HFF-Myc (cell line): ENCODE results near the gene ZNF439.
A peak's percentile ranks its signal among the peaks of the same experiment; 100 is the strongest.
"Not testable (repeated sequence)": the region's sequence is repeated elsewhere in the genome, so short reads cannot be mapped to it uniquely, and the experiment has no call there.

Source experiments
- DNase-seq: peaks from one replicate; pipeline ENCODE4 v3.0.0-alpha.2; 2011; ENCODE audit warnings: low read depth; ENCODE audit errors: extremely low read depth
- H3K4me3 ChIP-seq: replicated peaks from 2 replicates; pipeline ENCODE4 v1.5.1; 2011; ENCODE audit warnings: low read depth, mild to moderate bottlenecking, control low read depth, low read length
- TF ChIP-seq, protein P1 (sequence below): IDR thresholded peaks from 2 replicates; pipeline ENCODE4 v1.5.1; 2012; ENCODE audit warnings: mild to moderate bottlenecking, low read depth, low read length, control low read depth; ENCODE audit errors: missing control alignments

Gene ZNF439

DNA sequence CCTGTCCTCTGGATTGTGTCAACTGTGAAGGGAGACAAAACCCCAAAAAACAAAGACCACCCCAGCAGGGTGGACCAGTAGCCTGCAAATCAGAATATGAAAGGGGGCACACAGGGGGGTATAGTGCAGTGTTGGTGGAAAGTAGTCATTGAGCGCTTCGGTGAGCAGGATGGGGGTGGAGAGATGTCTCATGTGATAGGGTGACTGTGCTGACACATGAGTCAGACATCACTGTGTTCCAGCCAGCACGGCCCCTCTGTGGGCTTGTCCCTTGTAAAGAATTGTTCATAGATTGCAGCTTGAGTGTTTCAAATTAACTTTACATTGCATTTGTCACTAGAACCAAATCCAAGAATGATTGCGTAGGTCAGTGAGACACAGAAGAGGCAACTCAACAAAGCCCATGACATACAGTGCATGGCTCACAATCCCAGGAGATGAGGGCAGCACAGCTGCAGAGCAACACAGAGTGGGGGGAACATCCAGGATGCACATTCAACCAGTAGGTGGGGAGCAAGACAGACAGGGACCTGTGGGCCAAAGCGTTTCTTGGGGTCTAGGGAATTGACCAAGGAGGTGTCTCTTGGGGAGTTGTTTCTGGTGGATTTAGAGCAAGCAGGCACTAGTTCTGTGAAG lies 26.9 kb upstream of the ZNF439 start:
- no peak overlapping the region for H3K4me3 ChIP-seq
- DNase-seq: no peak
- TF ChIP-seq, protein P1, sequence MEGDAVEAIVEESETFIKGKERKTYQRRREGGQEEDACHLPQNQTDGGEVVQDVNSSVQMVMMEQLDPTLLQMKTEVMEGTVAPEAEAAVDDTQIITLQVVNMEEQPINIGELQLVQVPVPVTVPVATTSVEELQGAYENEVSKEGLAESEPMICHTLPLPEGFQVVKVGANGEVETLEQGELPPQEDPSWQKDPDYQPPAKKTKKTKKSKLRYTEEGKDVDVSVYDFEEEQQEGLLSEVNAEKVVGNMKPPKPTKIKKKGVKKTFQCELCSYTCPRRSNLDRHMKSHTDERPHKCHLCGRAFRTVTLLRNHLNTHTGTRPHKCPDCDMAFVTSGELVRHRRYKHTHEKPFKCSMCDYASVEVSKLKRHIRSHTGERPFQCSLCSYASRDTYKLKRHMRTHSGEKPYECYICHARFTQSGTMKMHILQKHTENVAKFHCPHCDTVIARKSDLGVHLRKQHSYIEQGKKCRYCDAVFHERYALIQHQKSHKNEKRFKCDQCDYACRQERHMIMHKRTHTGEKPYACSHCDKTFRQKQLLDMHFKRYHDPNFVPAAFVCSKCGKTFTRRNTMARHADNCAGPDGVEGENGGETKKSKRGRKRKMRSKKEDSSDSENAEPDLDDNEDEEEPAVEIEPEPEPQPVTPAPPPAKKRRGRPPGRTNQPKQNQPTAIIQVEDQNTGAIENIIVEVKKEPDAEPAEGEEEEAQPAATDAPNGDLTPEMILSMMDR: no peak

DNA sequence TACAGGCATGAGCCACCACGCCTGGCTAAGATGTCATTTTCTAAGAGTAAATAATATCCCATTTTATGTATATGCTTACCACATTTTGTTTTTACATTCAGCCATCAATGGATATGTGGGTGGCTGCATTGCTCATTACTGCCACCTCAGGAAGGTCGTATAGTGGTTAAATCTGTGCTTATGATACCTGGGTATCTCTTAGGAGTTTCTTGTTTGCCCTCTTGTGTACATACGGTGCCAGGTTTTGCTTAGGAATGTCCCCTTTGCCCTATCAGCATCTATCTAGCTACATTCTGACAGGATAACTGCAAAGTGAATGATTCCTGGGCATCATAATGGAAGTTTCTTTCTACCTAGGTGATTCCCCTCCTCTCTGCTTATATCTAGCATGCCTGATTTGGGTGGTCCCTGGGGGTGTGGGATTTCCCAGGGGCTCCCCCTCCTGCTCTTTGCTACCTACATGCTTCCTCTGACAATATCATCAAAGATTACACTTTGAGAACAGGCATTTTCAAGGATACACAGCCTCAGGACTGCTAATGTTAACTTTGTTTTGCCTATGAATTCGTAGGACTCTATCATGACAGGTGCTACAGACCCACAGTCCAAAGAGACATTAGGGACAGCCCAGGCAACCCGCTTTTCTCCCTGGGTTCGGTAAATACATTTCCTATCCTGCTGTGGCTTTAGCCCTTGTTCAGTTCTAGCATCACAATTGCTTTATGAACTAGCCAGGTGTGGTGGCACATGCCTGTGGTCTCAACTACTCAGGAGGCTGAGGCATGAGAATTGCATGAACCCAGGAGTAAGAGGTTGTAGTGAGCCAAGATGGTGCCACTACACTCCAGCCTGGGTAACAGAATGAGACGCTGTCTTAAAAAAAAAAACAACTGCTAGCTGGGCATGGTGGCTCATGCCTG lies 19.3 kb upstream of the ZNF439 start:
- not testable (repeated sequence) for H3K4me3 ChIP-seq, DNase-seq

DNA sequence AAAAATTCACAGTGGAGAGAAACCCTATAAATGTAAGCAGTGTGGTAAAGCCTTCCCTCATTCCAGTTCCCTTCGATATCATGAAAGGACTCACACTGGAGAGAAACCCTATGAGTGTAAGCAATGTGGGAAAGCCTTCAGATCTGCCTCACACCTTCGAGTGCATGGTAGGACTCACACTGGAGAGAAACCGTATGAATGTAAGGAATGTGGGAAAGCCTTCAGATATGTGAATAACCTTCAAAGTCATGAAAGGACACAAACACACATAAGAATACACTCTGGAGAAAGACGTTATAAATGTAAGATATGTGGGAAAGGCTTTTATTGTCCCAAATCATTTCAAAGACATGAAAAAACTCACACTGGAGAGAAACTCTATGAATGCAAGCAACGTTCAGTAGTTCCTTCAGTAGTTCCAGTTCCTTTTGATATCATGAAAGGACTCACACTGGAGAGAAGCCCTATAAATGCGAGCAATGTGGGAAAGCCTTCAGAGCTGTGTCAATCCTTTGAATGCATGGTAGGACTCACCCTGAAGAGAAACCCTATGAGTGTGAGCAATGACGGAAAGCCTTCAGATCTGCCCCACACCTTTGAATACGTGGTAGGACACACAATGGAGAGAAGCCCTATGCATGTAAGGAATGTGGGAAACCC lies 16.1 kb upstream of the ZNF439 start:
- no peak for DNase-seq
- no peak overlapping the region for H3K4me3 ChIP-seq
- TF ChIP-seq, protein P1: no peak

DNA sequence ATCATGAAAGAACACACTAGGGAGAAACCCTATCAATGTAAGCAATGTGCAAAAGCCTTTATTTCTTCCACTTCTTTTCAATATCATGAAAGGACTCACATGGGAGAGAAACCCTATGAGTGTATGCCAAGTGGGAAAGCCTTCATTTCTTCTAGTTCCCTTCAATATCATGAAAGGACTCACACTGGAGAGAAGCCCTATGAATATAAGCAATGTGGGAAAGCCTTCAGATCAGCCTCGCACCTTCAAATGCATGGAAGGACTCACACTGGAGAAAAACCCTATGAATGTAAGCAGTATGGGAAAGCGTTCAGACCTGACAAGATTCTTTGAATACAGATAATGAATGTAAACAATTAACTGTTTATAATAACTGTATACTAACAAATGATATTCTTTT lies 15.0 kb upstream of the ZNF439 start:
- DNase-seq: no peak
- no peak overlapping the region for H3K4me3 ChIP-seq
- TF ChIP-seq, protein P1: no peak

DNA sequence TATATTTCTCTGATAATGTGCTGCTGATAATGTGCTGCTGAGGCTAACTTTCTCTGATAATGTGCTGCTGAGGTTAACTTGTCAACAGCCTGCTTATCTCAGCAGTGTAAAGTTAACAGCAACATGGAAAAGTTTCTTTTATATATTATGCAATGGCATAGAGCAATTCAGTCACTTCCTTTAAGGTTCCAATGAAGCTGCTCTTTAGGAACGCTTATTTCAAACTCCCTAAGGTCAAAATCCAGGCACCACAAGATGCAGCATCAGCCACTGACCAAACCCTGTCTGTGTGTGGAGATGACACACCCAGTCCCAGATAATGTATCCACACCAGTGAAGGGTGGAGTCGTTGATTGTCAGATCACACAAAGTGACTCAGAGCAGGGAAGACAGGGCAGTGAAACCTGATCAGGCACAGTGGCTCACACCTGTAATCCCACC lies 12.9 kb upstream of the ZNF439 start:
- H3K4me3 ChIP-seq, DNase-seq: not testable (repeated sequence)

DNA sequence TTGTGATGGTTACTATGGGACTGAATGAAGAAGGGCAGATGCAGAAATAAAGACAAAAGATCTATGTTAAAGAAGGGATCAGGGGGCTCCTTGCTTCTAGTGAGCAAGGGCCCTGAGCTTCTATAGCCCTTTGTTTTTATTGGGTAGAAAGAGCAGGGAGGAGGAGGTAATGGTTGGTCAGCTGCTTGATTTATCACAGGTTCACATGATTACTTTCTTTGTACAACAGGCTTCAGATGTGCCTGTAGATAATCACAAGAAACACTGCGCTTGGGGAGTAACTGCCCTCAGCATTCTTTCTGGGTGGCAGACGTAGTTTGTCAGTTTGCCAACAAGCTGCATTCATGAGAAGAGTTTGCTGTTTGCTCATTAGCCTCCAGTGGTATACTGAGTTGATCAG lies 4.8 kb upstream of the ZNF439 start:
- TF ChIP-seq, protein P1: no peak
- DNase-seq: no peak
- H3K4me3 ChIP-seq: no peak overlapping the region

DNA sequence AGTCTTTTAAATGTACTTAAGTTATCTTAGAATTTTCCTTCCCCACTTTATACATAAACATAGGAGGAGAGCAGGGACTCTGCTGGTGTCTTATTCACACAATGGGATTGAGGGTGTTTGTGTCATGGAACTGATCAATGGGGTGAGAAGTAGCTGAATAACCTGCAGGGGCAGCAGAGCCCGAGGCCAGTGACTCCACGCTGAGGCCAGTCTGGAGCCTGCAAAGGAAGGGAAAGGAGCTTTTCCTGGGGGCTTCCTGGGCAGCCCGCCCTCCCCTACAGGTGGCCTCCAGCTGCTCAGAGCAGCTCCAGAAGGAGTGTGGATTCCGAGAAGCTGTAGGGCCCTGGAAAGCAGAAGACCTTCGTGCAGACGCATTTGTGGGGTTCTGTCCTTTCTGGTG lies 911 bp upstream of the ZNF439 start:
- not testable (repeated sequence) for DNase-seq, H3K4me3 ChIP-seq

DNA sequence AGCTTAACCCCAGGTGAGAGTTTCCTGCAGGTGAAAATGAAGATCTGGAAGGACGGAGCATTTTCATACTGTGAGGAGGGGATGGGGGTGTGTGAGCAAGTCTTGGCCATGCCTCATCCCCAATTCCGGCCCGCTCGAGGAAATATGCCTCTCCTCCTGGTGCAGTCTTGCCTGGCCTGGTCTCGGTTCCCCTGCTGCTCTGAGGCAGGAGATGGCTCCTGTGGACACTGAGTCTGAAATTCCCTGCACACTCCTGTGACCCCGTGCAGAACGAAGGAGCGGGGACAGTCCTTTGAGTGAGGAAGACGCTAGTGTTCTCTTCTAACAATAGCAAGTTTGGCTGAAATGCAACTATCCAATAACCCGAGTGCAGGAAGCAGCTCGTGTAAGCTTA lies 329 bp upstream of the ZNF439 start:
- H3K4me3 ChIP-seq: peak overlapping the region; percentile 33
- no peak for DNase-seq
- TF ChIP-seq, protein P1: no peak

DNA sequence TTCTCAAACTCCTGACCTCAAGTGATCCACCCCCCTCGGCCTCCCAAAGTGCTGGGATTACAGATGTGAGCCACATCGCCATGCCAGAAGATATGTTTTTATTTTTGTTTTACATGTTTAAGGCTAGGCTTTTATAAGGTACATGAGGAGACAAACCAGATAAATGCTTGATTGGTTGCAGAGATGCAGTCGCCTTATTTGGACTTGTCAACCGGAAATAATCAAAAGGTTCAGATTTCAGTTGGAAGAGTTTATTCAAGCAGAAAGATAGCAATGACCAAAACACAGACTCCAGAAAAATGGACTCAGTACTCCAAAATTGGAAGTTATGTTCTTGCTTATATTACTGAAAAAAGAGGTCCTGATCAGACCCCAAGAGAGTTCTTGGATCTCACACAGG lies 1.8 kb downstream of the ZNF439 start:
- H3K4me3 ChIP-seq, DNase-seq: not testable (repeated sequence)
